Activated CD8-positive, alpha-beta T cell treated with anti-CD3 and anti-CD28 coated beads for 36 hours (primary cell): ENCODE measurements around the gene NECAB2. TPM values are rescaled to one million over a fixed set of nuclear protein-coding genes. Genes with fewer than 3 reads are reported as not detected.

Source experiments
- ATAC-seq: fragments of 200-7000 bp; cut with Tn5 transposase; one replicate; pipeline ENCODE4 v1.10.0; 2021; ENCODE audit warnings: mild to moderate bottlenecking, moderate library complexity
- CTCF ChIA-PET: fragments of 350-600 bp; sonication (Branson Sonifier 250); formaldehyde crosslinking; loops from one replicate; lab custom pipeline; 2021; ENCODE audit warnings: antibody characterized with exemption; lab: Charles Lee
- POLR2A ChIA-PET: fragments of 350-600 bp; sonication (Branson Sonifier 250); formaldehyde crosslinking; loops from one replicate; lab custom pipeline; 2021; ENCODE audit warnings: antibody characterized with exemption; lab: Charles Lee
- DNase-seq: peaks from one replicate; pipeline ENCODE4 v3.0.0-alpha.2; 2020
- H3K27ac Mint-ChIP-seq: one replicate; pipeline ENCODE4 v1.8.0; 2021; ENCODE audit warnings: mild to moderate bottlenecking, mixed read lengths
- H3K27me3 Mint-ChIP-seq: one replicate; pipeline ENCODE4 v1.8.0; 2021; ENCODE audit warnings: mixed read lengths
- H3K36me3 Mint-ChIP-seq: one replicate; pipeline ENCODE4 v1.8.0; 2021; ENCODE audit warnings: low read depth, mixed read lengths
- H3K4me1 Mint-ChIP-seq: one replicate; pipeline ENCODE4 v1.8.0; 2021; ENCODE audit warnings: low read depth, mixed read lengths
- H3K4me3 Mint-ChIP-seq: one replicate; pipeline ENCODE4 v1.8.0; 2021; ENCODE audit warnings: mild to moderate bottlenecking, moderate library complexity, mixed read lengths
- H3K9me3 Mint-ChIP-seq: one replicate; pipeline ENCODE4 v1.8.0; 2021; ENCODE audit warnings: mixed read lengths
- intact Hi-C: fragments of 100-400 bp; cut with micrococcal nuclease; formaldehyde crosslinking; loops from one replicate; pipeline ENCODE4 v1.10.0; 2022
- total RNA-seq, 2 experiments: library from RNA; stranded (reverse); gene quantifications; one replicate each; pipeline ENCODE4 v1.2.3, GENCODE V29; 2021
- TF ChIP-seq, protein P1 (sequence below): fragments of 200-600 bp; IDR thresholded peaks from one replicate; pipeline ENCODE4 v1.8.0; 2022; ENCODE audit warnings: antibody characterized with exemption, mild to moderate bottlenecking

NECAB2 gene
- total RNA-seq, 2 experiments from 2014 or later = not detected

GRCh38 chr16:83966153-83966696 is 1.8 kb upstream of the NECAB2 start:
- peaks cover 13% of the 10 kb centered on the region for H3K27me3 Mint-ChIP-seq
- H3K27ac Mint-ChIP-seq = no peak overlapping the region
- intact Hi-C loops = no loop called here
- H3K4me1 Mint-ChIP-seq = peaks cover 5% of the 10 kb centered on the region
- no peaks in the 10 kb centered on the region for H3K36me3 Mint-ChIP-seq
- ATAC-seq = no peak
- no peak for DNase-seq
- ChIA-PET CTCF (interaction anchor here (1.7 to 1.9 kb wide), 2 partner anchors 9 to 99 kb away, joined by 5 to 6 read pairs; no protein-coding TSS in a partner anchor), POLR2A (no interaction called here)
- no peak overlapping the region for H3K4me3 Mint-ChIP-seq
- H3K9me3 Mint-ChIP-seq = no peaks in the 10 kb centered on the region
- TF ChIP-seq, protein P1, sequence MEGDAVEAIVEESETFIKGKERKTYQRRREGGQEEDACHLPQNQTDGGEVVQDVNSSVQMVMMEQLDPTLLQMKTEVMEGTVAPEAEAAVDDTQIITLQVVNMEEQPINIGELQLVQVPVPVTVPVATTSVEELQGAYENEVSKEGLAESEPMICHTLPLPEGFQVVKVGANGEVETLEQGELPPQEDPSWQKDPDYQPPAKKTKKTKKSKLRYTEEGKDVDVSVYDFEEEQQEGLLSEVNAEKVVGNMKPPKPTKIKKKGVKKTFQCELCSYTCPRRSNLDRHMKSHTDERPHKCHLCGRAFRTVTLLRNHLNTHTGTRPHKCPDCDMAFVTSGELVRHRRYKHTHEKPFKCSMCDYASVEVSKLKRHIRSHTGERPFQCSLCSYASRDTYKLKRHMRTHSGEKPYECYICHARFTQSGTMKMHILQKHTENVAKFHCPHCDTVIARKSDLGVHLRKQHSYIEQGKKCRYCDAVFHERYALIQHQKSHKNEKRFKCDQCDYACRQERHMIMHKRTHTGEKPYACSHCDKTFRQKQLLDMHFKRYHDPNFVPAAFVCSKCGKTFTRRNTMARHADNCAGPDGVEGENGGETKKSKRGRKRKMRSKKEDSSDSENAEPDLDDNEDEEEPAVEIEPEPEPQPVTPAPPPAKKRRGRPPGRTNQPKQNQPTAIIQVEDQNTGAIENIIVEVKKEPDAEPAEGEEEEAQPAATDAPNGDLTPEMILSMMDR = no peak

GRCh38 chr16:83967091-83967490 is 953 bp upstream of the NECAB2 start:
- POLR2A ChIA-PET = no interaction called here
- Mint-ChIP-seq H3K36me3 (no peaks in the 10 kb centered on the region), H3K27me3 (peaks cover 13% of the 10 kb centered on the region), H3K4me3 (no peak overlapping the region), H3K4me1 (peaks cover 5% of the 10 kb centered on the region), H3K27ac (no peak overlapping the region), H3K9me3 (no peaks in the 10 kb centered on the region)
- no peak for ATAC-seq
- no peak for DNase-seq
- TF ChIP-seq, protein P1 = no peak
- intact Hi-C loops = no loop called here
- CTCF ChIA-PET = interaction anchor here (1.7 kb wide), 1 partner anchor 99 kb away, joined by 5 read pairs; no protein-coding TSS in a partner anchor

DNA sequence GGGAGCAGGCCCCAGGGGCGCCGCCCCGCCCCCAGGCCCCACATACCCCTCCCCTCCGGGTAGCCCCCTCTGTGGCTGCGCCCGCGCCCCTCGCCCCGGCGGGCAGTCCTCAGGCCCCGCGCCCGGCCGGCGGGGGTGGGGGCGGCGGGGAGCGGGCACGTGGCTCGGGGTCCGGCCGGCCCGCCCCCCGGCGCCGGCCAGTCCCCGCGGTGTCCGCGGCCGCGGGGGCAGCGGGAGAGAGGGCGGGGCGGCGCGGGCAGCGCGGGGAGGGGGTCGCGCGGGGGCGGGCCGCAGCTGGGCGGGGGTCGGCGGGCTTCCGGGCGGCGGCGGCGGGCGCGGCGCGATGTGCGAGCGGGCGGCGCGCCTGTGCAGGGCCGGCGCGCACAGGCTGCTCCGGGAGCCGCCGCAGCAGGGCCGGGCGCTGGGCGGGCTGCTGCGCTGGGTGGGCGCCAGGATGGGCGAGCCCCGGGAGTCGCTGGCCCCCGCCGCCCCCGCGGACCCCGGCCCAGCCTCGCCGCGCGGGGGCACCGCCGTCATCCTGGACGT is 335 bp downstream of the NECAB2 start:
- peak; percentile 50 for ATAC-seq
- intact Hi-C loops = no loop called here
- Mint-ChIP-seq H3K4me3 (no peak overlapping the region), H3K9me3 (no peaks in the 10 kb centered on the region), H3K27me3 (peaks cover 13% of the 10 kb centered on the region), H3K27ac (no peak overlapping the region), H3K4me1 (peaks cover 5% of the 10 kb centered on the region), H3K36me3 (no peaks in the 10 kb centered on the region)
- ChIA-PET CTCF (no interaction called here), POLR2A (no interaction called here)
- DNase-seq = no peak
- TF ChIP-seq, protein P1 = no peak

DNA sequence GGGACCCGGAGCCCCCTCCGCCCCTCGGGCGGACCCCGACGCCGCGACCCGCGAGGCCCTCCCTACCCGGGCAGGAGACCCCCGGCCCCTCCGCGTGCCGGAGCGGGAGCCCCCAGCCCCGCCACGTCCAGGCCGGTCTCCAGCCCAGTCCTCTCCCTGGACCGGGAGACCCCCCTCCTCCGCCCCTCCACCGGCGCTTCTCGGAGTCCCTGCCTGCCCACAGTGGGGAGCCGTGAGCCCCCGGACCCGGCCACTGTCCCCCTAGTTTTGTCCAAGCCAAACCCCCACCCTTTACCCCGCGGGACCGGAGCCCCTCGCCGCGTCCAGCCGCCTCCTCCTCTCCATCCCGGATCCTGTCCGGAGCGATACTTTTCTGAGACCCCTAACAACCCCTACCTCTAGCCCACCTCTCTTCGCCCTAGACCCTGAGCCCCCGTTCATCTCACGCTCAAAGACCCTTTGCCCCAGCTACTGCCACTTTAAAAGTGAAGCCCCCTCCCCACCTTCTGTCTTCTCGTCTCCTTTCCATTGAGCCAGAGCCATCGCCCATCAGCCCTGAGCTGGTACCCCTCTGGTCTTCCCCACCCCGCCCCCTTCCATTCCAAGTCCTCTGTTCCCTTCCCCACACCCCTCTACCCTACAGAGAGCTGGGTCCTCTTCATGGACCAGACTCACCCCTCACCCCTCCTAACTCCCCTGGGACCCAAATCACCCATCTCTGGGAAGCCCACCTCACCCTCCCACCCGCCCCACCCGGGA is 1.0 kb downstream of the NECAB2 start:
- intact Hi-C loops = no loop called here
- TF ChIP-seq, protein P1 = no peak
- Mint-ChIP-seq H3K36me3 (no peaks in the 10 kb centered on the region), H3K27ac (no peak overlapping the region), H3K9me3 (no peaks in the 10 kb centered on the region), H3K4me3 (no peak overlapping the region), H3K4me1 (peaks cover 5% of the 10 kb centered on the region), H3K27me3 (peaks cover 13% of the 10 kb centered on the region)
- DNase-seq (no peak), ATAC-seq (no peak)
- CTCF ChIA-PET = interaction anchor here (1.0 to 2.5 kb wide), 2 partner anchors 13 to 97 kb away, joined by 3 to 15 read pairs; no protein-coding TSS in a partner anchor
- POLR2A ChIA-PET = no interaction called here
